Panc1 (cell line): ENCODE measurements around the gene SHISAL2A.

Experiments
- CTCF ChIP-seq: fragments of 450-650 bp; IDR thresholded peaks from 2 replicates; pipeline ENCODE4 v1.5.1; 2017; ENCODE audit warnings: mild to moderate bottlenecking
- POLR2AphosphoS5 ChIP-seq: IDR thresholded peaks from 2 replicates; pipeline ENCODE4 v1.6.1; 2012; ENCODE audit warnings: mild to moderate bottlenecking, low read depth, low read length, moderate library complexity
- SIN3A ChIP-seq: IDR thresholded peaks from 2 replicates; pipeline ENCODE4 v1.6.1; 2012; ENCODE audit warnings: low read depth, mild to moderate bottlenecking, low read length, moderate library complexity, borderline replicate concordance; ENCODE audit not compliant: insufficient read depth
- TF ChIP-seq, protein P1 (sequence below), 2 experiments: IDR thresholded peaks; 2 replicates each; pipeline ENCODE4 v1.6.1; 2011 to 2012; ENCODE audit warnings: low read depth in 2 of 2, control low read depth in 1 of 2, low read length in 1 of 2, mild to moderate bottlenecking in 1 of 2, moderate library complexity in 1 of 2; ENCODE audit not compliant: insufficient read depth in 1 of 2

DNA sequence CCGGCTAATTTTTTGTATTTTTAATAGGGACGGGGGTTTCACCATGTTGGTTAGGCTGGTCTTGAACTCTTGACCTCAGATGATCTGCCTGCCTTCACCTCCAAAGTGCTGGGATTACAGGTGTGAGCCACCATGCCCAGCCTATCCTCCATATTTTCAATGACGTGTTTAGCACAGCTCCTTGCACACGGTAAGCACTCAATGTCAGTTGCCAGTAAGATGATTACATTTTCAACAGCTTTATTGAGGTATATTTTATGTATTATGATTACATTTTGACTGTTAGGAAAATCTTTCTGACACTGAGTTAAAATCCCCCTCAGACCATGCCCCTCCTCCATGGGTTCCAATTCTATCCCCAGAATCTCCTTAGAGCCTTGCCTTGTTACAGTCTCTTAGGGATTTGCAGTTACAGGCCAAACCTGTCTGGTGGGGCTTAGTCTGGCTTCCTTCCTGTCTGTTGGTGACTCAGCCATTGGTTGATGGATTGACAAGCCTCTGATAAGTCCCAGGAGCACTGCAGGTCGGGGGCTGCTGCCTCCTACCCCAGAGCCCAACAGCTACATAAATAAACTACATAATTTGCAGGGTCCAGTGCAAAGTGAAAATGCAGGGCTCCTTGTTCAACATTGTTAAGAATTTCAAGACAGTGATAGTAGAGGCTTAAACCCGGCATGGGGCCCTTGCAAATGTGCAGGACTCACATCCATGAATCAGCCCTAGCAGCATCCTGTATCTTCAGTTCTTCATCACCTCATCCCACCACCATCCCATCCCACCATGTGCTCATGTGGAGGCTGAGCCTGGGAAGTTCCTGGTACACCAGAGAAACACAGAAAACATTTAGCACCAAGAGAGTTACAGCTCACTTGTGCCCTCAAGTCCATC, 41.8 kb downstream of the SHISAL2A start:
- no peak for TF ChIP-seq SIN3A
- TF ChIP-seq POLR2AphosphoS5: no peak
- no peak for TF ChIP-seq CTCF
- TF ChIP-seq, protein P1, sequence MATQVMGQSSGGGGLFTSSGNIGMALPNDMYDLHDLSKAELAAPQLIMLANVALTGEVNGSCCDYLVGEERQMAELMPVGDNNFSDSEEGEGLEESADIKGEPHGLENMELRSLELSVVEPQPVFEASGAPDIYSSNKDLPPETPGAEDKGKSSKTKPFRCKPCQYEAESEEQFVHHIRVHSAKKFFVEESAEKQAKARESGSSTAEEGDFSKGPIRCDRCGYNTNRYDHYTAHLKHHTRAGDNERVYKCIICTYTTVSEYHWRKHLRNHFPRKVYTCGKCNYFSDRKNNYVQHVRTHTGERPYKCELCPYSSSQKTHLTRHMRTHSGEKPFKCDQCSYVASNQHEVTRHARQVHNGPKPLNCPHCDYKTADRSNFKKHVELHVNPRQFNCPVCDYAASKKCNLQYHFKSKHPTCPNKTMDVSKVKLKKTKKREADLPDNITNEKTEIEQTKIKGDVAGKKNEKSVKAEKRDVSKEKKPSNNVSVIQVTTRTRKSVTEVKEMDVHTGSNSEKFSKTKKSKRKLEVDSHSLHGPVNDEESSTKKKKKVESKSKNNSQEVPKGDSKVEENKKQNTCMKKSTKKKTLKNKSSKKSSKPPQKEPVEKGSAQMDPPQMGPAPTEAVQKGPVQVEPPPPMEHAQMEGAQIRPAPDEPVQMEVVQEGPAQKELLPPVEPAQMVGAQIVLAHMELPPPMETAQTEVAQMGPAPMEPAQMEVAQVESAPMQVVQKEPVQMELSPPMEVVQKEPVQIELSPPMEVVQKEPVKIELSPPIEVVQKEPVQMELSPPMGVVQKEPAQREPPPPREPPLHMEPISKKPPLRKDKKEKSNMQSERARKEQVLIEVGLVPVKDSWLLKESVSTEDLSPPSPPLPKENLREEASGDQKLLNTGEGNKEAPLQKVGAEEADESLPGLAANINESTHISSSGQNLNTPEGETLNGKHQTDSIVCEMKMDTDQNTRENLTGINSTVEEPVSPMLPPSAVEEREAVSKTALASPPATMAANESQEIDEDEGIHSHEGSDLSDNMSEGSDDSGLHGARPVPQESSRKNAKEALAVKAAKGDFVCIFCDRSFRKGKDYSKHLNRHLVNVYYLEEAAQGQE (IDR thresholded peaks at IDR 0.05; ENCODE audit: insufficient read depth in 1 of 2, low read depth in 2 of 2, low read length in 1 of 2): no peak
